Activated CD8-positive, alpha-beta memory T cell treated with anti-CD3 and anti-CD28 coated beads, Interleukin-2, amount 50 U/mL, for 1 hour (primary cell): ENCODE data around the gene DUOX2.
"Not testable (repeated sequence)": the region's sequence is repeated elsewhere in the genome, so short reads cannot be mapped to it uniquely, and the experiment has no call there.

Source experiments
- DNase-seq: peaks from one replicate; pipeline ENCODE4 v3.0.0-alpha.2; 2020; ENCODE audit errors: extremely low read depth

Gene DUOX2

DNA sequence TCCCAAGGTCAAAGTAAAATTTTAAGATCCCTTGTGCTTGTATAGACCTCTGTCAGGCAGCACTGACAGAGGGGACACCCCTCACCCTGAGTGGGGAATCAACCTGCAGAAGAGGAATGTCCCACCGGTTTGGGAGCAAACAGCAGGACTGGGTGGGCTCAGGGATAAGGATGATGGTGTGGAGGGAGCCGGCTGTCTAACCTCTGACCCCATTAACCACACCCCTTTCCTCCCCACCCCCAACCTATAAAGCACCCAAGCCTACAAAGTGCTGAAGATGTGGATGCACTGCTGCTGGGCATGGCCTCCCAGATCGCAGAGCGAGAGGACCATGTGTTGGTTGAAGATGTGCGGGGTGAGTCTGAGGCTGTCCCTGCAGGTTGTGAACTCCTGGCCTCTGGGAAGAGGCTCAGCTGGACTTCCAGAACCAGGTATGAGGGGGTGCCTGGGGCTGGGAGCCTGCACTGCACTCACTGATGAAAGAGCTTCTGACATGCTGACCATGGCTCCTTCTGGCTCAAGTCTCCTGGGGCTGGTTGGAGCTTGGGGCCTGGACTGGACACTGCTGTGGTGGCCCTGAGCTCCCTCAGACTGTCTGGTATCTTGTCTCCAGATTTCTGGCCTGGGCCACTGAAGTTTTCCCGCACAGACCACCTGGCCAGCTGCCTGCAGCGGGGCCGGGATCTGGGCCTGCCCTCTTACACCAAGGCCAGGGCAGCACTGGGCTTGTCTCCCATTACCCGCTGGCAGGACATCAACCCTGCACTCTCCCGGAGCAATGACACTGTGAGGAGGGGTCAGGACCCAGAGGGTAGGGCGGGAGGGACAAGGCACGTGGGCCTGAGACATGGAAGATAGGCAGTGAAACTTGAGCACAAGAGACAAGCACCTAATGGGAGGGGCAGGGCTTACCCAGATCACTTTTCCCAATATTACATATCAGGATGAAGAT lies 25.1 kb upstream of the DUOX2 start:
- DNase-seq, result no peak

DNA sequence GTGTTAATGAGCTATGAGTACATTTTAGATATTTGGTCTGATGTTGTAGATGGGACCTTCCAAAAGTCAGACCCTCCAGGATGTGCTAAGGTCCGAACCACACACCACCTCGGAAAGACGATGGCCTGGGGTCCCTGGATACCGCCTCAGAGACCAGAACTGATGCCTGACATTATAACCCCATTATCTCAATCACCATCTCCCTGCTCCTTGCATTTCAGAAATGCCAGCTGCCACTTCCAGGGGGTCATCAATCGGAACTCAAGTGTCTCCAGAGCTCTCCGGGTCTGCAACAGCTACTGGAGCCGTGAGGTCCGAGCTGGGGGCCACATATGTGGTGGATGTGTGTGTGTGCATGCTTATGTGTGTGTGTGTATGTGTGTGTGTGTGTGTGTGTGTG lies 23.7 kb upstream of the DUOX2 start:
- no peak for DNase-seq

DNA sequence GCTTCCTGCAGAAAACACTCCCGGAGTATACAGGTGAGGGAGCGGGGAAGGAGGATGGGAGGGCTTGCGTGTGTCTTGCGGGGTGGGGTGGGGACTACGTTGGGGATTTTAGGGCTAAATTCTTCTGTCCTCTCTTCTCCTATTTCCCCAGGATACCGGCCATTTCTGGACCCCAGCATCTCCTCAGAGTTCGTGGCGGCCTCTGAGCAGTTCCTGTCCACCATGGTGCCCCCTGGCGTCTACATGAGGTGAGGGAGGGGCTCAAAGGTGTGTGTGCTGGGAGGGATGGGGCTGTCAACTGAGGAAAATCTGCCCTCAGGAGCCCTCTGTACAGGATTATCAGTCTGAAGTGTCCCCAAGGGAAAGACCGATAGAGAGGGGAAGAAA lies 22.4 kb upstream of the DUOX2 start:
- DNase-seq, result no peak

DNA sequence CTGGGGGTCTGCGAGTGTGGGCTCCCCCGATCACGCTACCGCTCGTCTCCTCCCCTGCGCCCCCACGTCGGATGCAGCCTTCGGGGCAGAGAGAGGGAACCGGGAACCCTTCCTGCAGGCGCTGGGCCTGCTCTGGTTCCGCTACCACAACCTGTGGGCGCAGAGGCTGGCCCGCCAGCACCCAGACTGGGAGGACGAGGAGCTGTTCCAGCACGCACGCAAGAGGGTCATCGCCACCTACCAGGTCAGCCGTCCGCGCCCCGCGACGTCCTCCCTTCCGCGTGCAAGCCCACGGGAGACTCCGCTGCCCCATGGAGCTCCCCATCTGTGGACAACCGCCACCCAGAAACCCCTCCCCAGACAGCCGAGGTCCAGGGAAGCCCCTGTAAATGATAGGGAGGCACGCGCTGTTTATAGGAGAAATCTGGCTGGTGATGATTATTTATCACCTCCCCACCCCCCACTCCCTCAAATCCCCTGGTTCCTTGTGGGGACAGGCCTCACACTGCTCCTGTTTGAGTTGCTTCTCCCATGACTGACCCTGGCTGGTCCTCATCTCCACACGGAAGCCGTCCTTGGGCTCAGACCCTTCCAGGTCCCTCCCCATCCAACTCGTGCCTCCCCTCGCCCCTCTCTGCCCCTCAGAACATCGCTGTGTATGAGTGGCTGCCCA lies 21.9 kb upstream of the DUOX2 start:
- not testable (repeated sequence) for DNase-seq

DNA sequence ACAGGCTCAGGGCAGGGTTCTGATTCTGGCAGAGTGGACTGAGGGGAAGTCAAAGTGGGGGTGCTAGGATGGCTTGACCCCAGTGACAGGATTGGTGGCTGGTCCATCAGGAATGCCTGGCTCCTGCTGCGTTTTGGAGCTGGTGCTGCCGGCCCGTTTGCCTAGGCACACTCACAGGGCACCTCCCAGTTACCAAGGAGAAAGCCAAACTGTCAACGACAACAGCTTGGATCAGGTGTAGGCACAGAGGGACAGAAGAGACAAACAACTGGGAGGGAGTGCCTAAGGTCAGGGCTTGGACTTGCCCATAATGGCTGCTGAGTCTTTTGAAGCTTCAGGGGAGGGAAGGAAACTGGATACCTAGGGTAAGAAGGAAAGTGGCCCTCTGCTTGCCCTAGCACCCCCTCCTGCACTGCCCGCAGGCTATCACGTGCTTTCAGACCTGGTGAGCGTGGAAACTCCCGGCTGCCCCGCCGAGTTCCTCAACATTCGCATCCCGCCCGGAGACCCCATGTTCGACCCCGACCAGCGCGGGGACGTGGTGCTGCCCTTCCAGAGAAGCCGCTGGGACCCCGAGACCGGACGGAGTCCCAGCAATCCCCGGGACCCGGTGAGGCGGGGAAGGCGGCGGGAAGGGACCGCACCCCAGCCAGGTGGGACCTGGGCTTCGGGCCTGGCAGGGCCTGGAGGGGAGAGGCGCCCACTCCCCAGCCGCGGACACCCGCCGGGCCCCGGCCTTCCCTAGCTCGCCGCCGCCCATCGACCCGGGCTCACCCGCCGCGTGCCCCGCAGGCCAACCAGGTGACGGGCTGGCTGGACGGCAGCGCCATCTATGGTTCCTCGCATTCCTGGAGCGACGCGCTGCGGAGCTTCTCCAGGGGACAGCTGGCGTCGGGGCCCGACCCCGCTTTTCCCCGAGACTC lies 21.0 kb upstream of the DUOX2 start:
- DNase-seq, result no peak

DNA sequence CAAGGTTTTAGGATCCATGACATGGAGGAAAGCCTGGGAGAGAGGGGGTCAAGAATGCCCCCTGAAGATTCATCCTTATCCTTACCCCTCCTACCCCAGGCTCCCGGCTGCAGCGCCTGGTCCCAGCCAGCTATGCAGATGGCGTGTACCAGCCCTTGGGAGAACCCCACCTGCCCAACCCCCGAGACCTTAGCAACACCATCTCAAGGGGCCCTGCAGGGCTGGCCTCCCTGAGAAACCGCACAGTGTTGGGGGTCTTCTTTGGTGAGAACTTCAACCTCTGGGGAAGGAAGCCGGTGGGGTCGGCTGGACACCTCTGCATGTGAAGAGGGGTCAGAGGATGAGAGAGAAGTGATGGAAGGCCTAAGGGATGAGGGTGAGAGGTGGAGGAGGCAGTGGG lies 20.1 kb upstream of the DUOX2 start:
- DNase-seq, result no peak

DNA sequence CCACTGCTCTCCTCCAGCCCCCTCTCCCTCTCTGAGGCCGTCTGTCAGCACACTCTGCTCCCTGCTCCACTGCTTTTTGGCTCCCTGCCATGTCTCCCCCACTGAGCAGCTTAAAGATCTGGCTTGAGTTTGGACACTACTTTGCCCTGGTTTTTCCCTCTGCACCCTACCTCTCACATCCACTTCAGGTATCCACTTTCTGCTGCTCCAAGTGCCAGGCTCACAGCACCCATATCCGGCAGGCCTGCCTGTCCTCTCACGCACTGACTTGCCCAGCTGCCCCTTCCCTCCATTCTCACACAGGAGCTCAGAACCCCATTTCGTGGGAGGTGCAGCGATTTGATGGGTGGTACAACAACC lies 19.6 kb upstream of the DUOX2 start:
- no peak for DNase-seq

DNA sequence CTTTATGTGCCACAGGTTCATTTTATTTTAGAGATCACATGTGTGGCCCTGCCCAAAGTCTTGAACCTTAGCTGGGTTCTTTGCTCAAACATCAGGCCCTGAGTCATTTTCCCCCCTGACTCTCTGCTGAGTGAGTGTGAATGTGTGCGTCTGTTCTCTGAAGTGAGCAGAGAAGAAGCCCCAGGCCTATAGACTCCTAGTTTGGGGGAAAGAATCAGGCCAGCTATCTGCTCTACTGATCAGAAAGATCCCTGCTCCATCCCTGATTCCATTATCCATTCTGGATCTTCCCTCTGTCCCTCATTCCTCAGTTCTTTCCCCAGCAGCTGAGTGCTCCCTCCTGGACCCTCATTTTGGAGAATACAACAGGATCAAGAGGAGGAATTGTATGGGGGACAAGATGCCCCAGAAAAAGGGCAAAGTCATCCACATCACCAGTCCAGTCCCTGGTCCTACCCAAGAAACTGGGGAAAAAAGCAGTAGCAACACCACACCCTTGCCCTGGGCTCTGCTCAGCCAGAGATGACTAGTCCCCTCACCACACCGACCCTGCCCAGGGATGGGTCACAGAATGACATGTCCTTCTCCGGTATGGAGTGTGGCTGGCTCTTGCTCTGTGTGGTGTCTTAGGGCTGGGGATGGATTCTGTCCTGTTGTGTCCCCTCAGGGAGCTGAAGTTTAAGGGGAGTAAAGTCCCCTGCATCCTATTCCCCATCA lies 19.0 kb upstream of the DUOX2 start:
- no peak for DNase-seq

DNA sequence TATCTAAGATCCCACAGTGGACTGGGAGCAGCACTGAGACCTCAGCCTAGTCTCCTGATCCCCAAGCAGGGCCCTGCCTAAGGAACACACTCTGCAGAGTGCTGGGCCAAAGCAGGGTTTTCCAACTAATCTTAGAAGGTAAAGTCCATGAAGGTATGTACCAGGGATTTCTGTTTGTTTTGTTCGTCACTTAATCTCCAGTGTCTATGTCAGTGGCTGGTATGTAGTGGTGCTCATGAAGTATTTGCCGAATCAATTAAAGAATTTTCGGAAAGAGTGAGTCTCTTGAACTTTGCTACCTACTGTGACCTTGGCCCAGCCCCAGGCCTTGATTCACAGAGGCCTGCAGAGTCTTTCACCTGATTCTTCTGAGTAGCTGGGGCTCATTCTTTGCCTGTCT lies 17.5 kb upstream of the DUOX2 start:
- no peak for DNase-seq

DNA sequence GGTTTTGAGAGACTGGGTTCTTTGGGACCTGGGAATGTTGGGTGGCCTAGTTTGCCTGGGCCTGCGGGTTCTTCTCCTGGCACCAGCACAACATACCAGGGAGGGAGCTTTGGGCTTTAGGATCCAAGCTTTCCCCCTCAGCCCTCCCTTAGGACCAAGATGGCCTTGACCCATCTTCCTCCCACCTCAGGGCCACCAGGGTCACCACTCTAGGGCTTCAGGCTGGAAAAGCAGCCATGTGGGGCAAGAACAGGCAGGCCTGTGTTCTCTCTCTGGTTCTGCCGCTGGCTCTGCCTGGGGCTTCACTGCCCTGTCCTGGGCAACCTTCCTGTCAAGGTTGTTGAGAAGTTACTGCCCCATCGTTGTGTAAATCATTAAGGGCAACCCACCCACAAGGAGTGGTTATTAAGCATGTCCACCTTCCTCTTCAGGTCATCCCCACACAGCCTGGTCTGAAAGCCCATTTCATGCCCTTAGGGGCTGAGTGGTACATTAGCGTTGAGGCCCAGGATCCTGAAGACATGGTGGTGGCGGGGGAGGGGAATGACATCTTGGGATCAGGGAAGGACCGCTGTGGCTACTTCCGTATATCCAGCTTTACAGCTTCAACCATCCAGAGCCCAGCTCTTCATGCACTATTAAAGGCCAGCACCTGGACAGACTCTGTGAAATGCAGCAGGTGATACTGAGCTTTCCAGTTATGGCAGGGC lies 16.5 kb upstream of the DUOX2 start:
- DNase-seq, result no peak

DNA sequence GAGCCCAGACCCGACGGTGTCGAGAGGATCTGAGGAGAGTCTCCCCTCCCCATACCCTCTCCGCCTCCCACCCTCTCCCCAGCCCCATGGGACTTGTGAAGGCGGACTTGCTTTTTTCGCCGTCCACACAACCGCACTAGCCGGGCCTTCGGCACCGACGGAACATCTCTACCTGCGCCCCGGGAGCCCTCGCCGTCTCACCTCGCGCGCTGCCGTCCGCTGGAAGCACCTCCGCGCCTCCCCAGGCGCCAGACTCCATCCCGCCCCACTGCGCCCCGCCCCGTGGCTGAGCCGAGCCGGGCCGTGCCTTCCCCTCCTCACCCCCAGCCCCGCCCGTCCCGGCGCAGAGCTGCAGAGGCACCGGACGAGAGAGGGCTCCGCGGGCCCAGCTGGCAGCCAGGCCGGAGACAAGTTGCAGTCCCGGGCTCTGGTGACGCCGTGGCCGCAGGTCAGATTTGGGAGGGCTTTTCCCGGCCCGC lies 15.7 kb upstream of the DUOX2 start, which contains the start of the genes DUOX1 and DUOXA1:
TSS of gene DUOX1 (plus strand) at position 344 of the 479 bp plus-strand sequence. CDS start 1,973 bp downstream, outside the sequence.
TSS of gene DUOXA1 (minus strand) at position 229 of the 479 bp plus-strand sequence. CDS start 6,865 bp downstream, outside the sequence.
- no peak for DNase-seq

DNA sequence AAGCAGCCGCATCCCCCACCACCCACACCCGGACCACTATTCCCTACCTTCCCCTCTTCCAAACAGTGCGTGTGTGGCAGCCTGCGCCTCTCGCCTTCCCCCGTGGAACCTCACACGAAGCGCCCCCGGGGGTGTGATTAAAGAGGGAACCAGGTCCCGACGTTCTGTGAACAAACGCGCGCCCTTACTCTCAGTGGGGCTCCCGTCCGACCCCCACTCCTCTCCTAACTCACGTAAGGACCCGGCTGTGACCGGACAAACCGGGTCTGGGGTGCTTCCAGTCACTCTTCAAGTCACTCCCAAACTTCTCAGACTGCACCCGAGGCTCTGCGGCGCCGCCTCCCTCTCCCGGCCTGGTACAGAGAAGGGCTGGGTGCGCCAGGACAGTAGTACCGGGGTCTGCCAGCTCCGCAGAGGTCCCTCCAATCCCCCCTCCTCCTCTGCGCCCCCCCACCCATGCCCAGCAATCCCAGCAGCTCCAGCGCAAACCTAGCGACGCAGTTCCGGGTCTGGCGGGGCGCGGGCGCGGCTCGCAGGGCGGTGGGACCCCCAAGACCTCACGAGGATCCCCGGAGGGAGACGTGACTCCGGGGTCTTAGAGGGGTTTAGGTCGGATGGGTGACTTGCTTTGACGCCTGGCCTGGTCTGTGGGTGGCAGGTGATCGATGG lies 15.1 kb upstream of the DUOX2 start:
- DNase-seq, result no peak

DNA sequence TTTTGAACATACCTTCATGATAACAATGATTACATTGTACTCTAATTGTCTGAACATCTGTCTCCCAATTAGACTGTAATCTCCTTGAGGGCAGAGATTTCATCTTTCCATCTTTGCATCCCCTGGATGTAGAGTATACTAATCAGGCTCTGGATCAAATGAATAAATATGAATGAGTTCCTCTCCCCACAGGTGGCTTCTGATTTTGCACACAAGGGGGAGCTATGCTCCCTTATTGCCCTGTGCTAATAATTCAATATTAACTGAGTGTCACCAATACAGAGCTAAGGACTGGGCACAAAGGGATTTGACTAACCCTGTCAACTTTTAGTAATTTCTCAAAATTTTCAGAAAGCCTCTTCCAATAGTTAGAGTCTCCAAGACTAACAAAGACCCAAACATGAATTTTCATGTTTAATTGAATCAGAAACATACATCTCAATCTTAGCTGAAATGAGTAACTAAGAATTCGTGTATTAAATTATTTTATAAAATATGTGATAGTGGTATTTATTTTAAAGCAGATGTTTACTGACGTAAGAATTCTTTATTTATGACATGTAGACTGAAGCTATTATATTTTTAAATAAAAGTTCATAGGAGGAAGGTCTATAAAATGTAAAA lies 12.7 kb upstream of the DUOX2 start:
- DNase-seq, result no peak

DNA sequence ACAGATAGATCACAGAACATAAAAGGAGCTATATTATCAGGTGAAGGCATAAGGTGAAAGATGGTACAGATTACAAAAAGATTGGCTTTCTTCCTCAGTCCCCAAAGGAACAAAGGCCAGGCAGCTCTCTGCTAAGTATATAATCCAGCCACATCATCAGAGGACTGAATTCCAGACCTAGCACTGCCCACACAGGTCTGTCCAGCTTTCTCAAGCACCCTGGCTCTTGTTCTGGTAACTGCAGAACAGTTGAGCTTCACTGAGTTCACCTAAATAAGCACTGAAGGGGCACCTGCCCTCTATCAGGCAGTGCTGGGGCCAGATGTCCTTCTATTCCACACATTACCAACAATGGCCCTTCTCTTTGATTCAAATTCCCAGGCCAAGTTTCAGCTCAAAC lies 9.4 kb upstream of the DUOX2 start:
- no peak for DNase-seq

DNA sequence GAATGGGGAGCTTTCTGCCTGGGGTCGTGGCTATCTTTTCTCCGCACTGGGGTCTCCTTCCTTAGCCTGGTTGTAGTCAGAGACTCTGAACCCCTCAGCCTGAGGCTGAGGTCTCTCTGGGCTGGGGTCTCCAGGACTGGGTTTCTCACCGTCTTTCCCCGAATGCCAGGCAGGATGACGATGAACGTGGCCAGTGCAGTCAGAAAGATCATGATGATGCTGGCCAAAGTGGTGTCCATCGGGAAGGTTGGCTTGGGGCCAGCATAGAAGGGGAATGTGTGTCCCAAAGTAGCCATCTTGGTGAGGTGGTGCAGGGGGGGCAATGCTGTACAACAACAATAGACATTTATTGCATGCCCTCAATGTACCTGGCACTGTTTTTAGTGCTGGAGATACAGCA lies 8.7 kb upstream of the DUOX2 start:
- no peak for DNase-seq

DNA sequence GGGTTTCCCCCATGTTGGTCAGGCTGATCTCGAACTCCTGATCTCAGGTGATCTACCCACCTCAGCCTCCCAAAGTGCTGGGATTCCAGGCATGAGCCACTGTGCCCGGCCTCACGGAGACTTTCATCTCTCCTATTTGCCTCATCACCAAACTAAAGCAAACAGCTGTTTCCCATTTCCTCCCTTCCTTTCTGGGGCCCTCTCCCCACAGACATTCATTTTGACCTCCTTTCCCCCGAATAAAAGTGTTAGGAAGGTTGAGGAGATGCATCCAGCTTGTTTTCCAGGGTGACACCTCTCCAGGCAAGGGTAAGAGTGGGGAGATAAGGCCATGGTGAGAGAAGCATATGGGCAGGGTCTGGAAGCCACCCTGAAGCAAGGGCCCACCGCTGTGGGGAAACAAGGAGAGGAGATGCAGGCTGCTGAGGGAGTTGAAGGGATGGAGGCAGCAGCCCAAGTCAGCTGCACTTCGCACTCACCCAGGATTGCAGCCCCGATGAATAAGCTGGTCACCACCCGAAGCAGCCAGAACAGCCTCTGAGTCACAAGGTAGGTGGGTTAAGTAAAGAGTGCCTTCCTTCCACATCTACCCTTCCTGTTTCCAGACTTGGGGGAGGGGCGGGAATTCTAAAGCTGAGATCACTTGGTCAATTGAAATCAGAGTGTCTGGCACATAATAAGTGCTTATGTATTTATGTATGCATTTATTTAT lies 7.9 kb upstream of the DUOX2 start:
- DNase-seq, result no peak

DNA sequence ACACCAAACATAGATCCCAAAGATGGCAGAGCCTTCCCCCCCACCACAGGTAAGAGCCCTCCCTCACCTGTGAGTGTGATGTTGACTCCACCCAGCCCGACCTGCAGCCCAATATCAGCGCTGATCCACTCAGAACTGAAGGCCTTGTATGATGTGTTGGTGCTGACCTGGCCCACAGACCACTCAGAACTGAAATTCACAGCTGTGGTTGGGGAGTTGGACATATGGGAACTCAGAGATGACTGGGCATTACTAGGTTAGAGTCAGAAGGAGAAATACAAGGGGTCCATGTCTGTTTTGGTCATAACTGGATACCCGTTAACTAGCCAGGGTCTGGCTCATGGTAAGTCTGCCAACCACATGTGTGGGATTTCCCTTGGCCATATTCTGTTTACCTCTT lies 7.0 kb upstream of the DUOX2 start:
- no peak for DNase-seq

DNA sequence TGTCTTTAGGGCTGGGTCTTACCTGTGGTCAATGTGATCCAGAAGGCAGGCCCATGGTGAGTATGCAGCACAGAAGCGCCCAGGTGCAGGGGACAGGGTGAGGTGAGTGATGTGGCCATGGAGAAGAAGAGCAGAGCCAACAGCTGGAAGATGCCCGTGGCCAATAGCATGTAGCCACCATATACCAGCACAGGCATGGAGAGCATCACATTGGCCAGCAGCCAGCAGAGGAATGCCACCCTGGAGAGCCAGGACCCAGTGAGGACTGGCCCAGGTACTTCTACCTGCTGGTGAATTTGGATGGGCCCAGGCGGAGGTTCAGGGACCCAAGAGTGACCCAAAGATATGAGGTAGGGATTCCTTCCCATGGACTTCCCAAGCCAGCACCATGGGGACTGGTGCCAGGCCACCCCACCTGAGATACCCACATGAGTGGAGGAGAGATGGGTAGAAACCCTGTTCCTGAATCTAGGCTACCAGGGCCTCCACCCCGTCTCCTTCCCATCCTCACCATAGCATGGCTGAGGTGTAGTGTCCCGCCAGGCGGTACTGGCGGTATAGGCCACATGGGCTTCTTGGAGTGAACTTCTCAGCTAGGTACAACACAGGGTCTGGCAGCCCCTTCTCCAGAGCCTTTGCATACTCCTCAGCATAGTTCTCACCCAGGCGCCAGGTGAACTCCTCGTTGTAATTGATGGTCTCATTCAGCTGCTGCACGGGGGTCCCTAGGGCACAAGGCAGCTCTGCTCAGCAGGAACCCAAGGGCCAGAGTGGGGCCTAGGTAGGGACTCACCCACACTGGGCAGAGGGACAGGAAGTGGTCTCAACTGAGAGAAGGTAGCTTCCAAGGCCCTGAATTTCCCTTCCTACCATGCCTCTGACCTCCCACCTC lies 6.4 kb upstream of the DUOX2 start:
- DNase-seq, result no peak
